OCI-LY3 (cell line): ENCODE measurements around the gene ASTN2.

Source experiments
- EZH2phosphoT487 ChIP-seq: fragments of 200-600 bp; shearing (Covaris generic); IDR thresholded peaks from 2 replicates; pipeline ENCODE4 v1.6.1; 2018; ENCODE audit warnings: antibody characterized with exemption, mixed run types, low read depth
- TF ChIP-seq, protein P1 (sequence below): fragments of 200-600, 300-600 bp; sonication (generic); IDR thresholded peaks from 2 replicates; pipeline ENCODE4 v1.5.1; 2014; ENCODE audit warnings: antibody characterized with exemption, low read length, low read depth

GRCh38 chr9:116927726-116928125 lies 487.1 kb downstream of the ASTN2 start:
- TF ChIP-seq, protein P1, sequence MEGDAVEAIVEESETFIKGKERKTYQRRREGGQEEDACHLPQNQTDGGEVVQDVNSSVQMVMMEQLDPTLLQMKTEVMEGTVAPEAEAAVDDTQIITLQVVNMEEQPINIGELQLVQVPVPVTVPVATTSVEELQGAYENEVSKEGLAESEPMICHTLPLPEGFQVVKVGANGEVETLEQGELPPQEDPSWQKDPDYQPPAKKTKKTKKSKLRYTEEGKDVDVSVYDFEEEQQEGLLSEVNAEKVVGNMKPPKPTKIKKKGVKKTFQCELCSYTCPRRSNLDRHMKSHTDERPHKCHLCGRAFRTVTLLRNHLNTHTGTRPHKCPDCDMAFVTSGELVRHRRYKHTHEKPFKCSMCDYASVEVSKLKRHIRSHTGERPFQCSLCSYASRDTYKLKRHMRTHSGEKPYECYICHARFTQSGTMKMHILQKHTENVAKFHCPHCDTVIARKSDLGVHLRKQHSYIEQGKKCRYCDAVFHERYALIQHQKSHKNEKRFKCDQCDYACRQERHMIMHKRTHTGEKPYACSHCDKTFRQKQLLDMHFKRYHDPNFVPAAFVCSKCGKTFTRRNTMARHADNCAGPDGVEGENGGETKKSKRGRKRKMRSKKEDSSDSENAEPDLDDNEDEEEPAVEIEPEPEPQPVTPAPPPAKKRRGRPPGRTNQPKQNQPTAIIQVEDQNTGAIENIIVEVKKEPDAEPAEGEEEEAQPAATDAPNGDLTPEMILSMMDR: no peak
- no peak for TF ChIP-seq EZH2phosphoT487
